ENCODE data around the gene TATDN2. TPM values are rescaled to one million over a fixed set of nuclear protein-coding genes. Genes with fewer than 3 reads are reported as not detected.

TATDN2 gene
- total RNA-seq, 1 experiment from 2014 or later = 34.2 TPM

GRCh38 chr3:10283638-10284037 is 35.4 kb downstream of the TATDN2 start:
- BruUV-seq (replicated peaks) = no TSS peak
- Mint-ChIP-seq H3K4me3 (ENCODE audit: low read depth, unreplicated experiment) (no peak overlapping the region), H3K27ac (ENCODE audit: unreplicated experiment) (no peak overlapping the region), H3K27me3 (ENCODE audit: unreplicated experiment) (no peaks in the 10 kb centered on the region), H3K36me3 (ENCODE audit: insufficient read depth, unreplicated experiment) (peaks cover 26% of the 10 kb centered on the region), H3K9me3 (ENCODE audit: low read depth, unreplicated experiment) (no peaks in the 10 kb centered on the region), H3K4me1 (ENCODE audit: low read depth, unreplicated experiment) (no peaks in the 10 kb centered on the region)
- CTCF ChIA-PET = no interaction called here
- intact Hi-C loops (cut with micrococcal nuclease; ENCODE audit: unreplicated experiment) = no loop called here
- no peak for TF ChIP-seq CTCF (IDR thresholded peaks at IDR 0.05; ENCODE audit: unreplicated experiment)
- no peak for DNase-seq

- TF ChIP-seq CTCF (IDR thresholded peaks at IDR 0.05; ENCODE audit: unreplicated experiment) = no peak
- Mint-ChIP-seq H3K36me3 (ENCODE audit: insufficient read depth, unreplicated experiment) (peaks cover 29% of the 10 kb centered on the region), H3K9me3 (ENCODE audit: low read depth, unreplicated experiment) (no peaks in the 10 kb centered on the region), H3K4me1 (ENCODE audit: low read depth, unreplicated experiment) (no peaks in the 10 kb centered on the region), H3K27me3 (ENCODE audit: unreplicated experiment) (no peaks in the 10 kb centered on the region), H3K27ac (ENCODE audit: unreplicated experiment) (no peak overlapping the region), H3K4me3 (ENCODE audit: low read depth, unreplicated experiment) (no peak overlapping the region)
- DNase-seq = no peak
- intact Hi-C loops (cut with micrococcal nuclease; ENCODE audit: unreplicated experiment) = no loop called here
- CTCF ChIA-PET = no interaction called here
- no TSS peak for BruUV-seq (replicated peaks)
These were observed 36.2 kb downstream of the TATDN2 start for GRCh38 chr3:10284496-10284895.

- DNase-seq = no peak
- peaks cover 38% of the 10 kb centered on the region for H3K36me3 Mint-ChIP-seq (ENCODE audit: insufficient read depth, unreplicated experiment)
- no peak overlapping the region for H3K27ac Mint-ChIP-seq (ENCODE audit: unreplicated experiment)
- no peaks in the 10 kb centered on the region for H3K9me3 Mint-ChIP-seq (ENCODE audit: low read depth, unreplicated experiment)
- no peaks in the 10 kb centered on the region for H3K4me1 Mint-ChIP-seq (ENCODE audit: low read depth, unreplicated experiment)
- no peak overlapping the region for H3K4me3 Mint-ChIP-seq (ENCODE audit: low read depth, unreplicated experiment)
- no TSS peak for BruUV-seq (replicated peaks)
- intact Hi-C loops (cut with micrococcal nuclease; ENCODE audit: unreplicated experiment) = no loop called here
- CTCF ChIA-PET = no interaction called here
- H3K27me3 Mint-ChIP-seq (ENCODE audit: unreplicated experiment) = no peaks in the 10 kb centered on the region
- TF ChIP-seq CTCF (IDR thresholded peaks at IDR 0.05; ENCODE audit: unreplicated experiment) = no peak
These were observed 37.2 kb downstream of the TATDN2 start for GRCh38 chr3:10285272-10286132.

GRCh38 chr3:10286133-10286524 is 37.9 kb downstream of the TATDN2 start:
- H3K36me3 Mint-ChIP-seq (ENCODE audit: insufficient read depth, unreplicated experiment) = peaks cover 39% of the 10 kb centered on the region
- H3K4me1 Mint-ChIP-seq (ENCODE audit: low read depth, unreplicated experiment) = no peaks in the 10 kb centered on the region
- H3K4me3 Mint-ChIP-seq (ENCODE audit: low read depth, unreplicated experiment) = no peak overlapping the region
- no TSS peak for BruUV-seq (replicated peaks)
- H3K9me3 Mint-ChIP-seq (ENCODE audit: low read depth, unreplicated experiment) = no peaks in the 10 kb centered on the region
- no peak for TF ChIP-seq CTCF (IDR thresholded peaks at IDR 0.05; ENCODE audit: unreplicated experiment)
- CTCF ChIA-PET = no interaction called here
- no peaks in the 10 kb centered on the region for H3K27me3 Mint-ChIP-seq (ENCODE audit: unreplicated experiment)
- H3K27ac Mint-ChIP-seq (ENCODE audit: unreplicated experiment) = no peak overlapping the region
- intact Hi-C loops (cut with micrococcal nuclease; ENCODE audit: unreplicated experiment) = no loop called here
- DNase-seq = no peak
